H1 (cell line): Measurements from ENCODE around the gene TSPOAP1. TPM values are rescaled to one million over a fixed set of nuclear protein-coding genes. Genes with fewer than 3 reads are reported as not detected.

ENCODE experiments used
- CTCF ChIA-PET: fragments of 300-600 bp; sonication (Branson Sonifier 250); formaldehyde crosslinking; loops from one replicate; lab custom pipeline; 2021; ENCODE audit not compliant: partially characterized antibody; lab: Charles Lee
- POLR2A ChIA-PET: fragments of 300-600 bp; sonication (Branson Sonifier 250); formaldehyde crosslinking; loops from one replicate; lab custom pipeline; 2021; ENCODE audit warnings: inconsistent platforms; ENCODE audit not compliant: partially characterized antibody; lab: Charles Lee
- DNase-seq, 2 experiments: peaks; one replicate each; pipeline versions ENCODE4 v3.0.0 to v3.0.0-alpha.2; 2010 to 2022; ENCODE audit warnings: low spot score in 2 of 2, low read depth in 1 of 2, mixed read lengths in 1 of 2
- FAIRE-seq: peaks from 2 replicates; lab custom pipeline; 2011; peaks lifted over from hg19 to GRCh38; lab: Jason Lieb, UNC
- H2AFZ ChIP-seq: 2 replicates; pipeline ENCODE4 v1.8.1; 2012; ENCODE audit warnings: low read length, inconsistent platforms
- H2AK5ac ChIP-seq: 2 replicates; pipeline ENCODE4 v1.6.1; 2013; ENCODE audit warnings: low read depth, low read length
- H2BK120ac ChIP-seq: replicated peaks from 2 replicates; pipeline ENCODE3; 2013; ENCODE audit warnings: low read depth, low read length, inconsistent platforms
- H2BK12ac ChIP-seq: 2 replicates; pipeline ENCODE4 v1.6.1; 2013; ENCODE audit warnings: low read depth, low read length
- H2BK15ac ChIP-seq: 2 replicates; pipeline ENCODE4 v1.6.1; 2013; ENCODE audit warnings: low read length
- H2BK20ac ChIP-seq: 2 replicates; pipeline ENCODE4 v1.6.1; 2013; ENCODE audit warnings: low read length
- H2BK5ac ChIP-seq: 2 replicates; pipeline ENCODE4 v1.6.1; 2013; ENCODE audit warnings: low read depth, low read length
- H3K14ac ChIP-seq: 2 replicates; pipeline ENCODE4 v1.6.1; 2013; ENCODE audit warnings: inconsistent platforms; ENCODE audit not compliant: insufficient read length
- H3K18ac ChIP-seq: 2 replicates; pipeline ENCODE4 v1.6.1; 2013; ENCODE audit warnings: low read length; ENCODE audit errors: extremely low read depth
- H3K23ac ChIP-seq: 2 replicates; pipeline ENCODE4 v1.6.1; 2013; ENCODE audit warnings: inconsistent platforms; ENCODE audit not compliant: insufficient read length
- H3K23me2 ChIP-seq: 2 replicates; pipeline ENCODE4 v1.6.1; 2013; ENCODE audit warnings: low read depth, low read length
- H3K27ac ChIP-seq: 2 replicates; pipeline ENCODE4 v1.6.1; 2011; ENCODE audit warnings: low read depth, low read length, inconsistent platforms
- H3K27me3 ChIP-seq, 4 experiments: replicated peaks in 1 of 4; 1 replicate in 1 of 4; 2 replicates in 3 of 4; pipeline versions ENCODE4 v1.6.1 to v1.8.1; 2011 to 2013; ENCODE audit warnings: low read length in 3 of 4, mild to moderate bottlenecking in 3 of 4, inconsistent platforms in 2 of 4, mixed read lengths in 2 of 4, moderate library complexity in 1 of 4; ENCODE audit not compliant: control insufficient read depth in 3 of 4, insufficient read depth in 3 of 4; ENCODE audit errors: extremely low read depth in 1 of 4
- H3K36me3 ChIP-seq, 4 experiments: 2 replicates each; pipeline versions ENCODE4 v1.6.1 to v1.8.1; 2011 to 2013; ENCODE audit warnings: mild to moderate bottlenecking in 4 of 4, low read length in 3 of 4, moderate library complexity in 2 of 4, control low read depth in 1 of 4, inconsistent platforms in 1 of 4; ENCODE audit not compliant: insufficient read depth in 4 of 4, control insufficient read depth in 2 of 4
- H3K4ac ChIP-seq: replicated peaks from 2 replicates; pipeline ENCODE3; 2013; ENCODE audit warnings: low read length, low read depth, mixed read lengths, inconsistent platforms; ENCODE audit not compliant: insufficient read length
- H3K4me1 ChIP-seq, 4 experiments: replicated peaks in 1 of 4; 1 replicate in 1 of 4; 2 replicates in 3 of 4; pipeline versions ENCODE4 v1.6.1 to v1.8.1; 2011 to 2013; ENCODE audit warnings: low read length in 3 of 4, inconsistent platforms in 2 of 4, mixed read lengths in 1 of 4; ENCODE audit not compliant: insufficient read depth in 4 of 4, control insufficient read depth in 3 of 4
- H3K4me2 ChIP-seq, 2 experiments: 2 replicates each; pipeline versions ENCODE4 v1.6.1 to v1.8.1; 2011 to 2013; ENCODE audit warnings: low read depth in 2 of 2, low read length in 2 of 2, control low read depth in 1 of 2, inconsistent platforms in 1 of 2, mild to moderate bottlenecking in 1 of 2; ENCODE audit not compliant: insufficient read depth in 1 of 2
- H3K4me3 ChIP-seq, 4 experiments: fragments of 200-600, 300-600 bp in 1 of 4; sonication (generic), shearing (Covaris generic), sonication (Bioruptor Twin) in 1 of 4; 2 replicates each; pipeline versions ENCODE4 v1.5.1 to v1.8.1; 2011 to 2016; ENCODE audit warnings: low read length in 4 of 4, low read depth in 3 of 4, control low read depth in 2 of 4, inconsistent platforms in 2 of 4, mild to moderate bottlenecking in 2 of 4, mixed read lengths in 1 of 4, moderate library complexity in 1 of 4; ENCODE audit not compliant: insufficient read depth in 2 of 4; ENCODE audit errors: extremely low read depth in 1 of 4
- H3K56ac ChIP-seq: replicated peaks from 2 replicates; pipeline ENCODE3; 2013; ENCODE audit warnings: low read depth, mild to moderate bottlenecking, mixed read lengths, low read length, inconsistent platforms; ENCODE audit not compliant: insufficient read length
- H3K79me1 ChIP-seq: 2 replicates; pipeline ENCODE4 v1.6.1; 2013; ENCODE audit warnings: low read depth, low read length, control low read depth
- H3K79me2 ChIP-seq, 2 experiments: 2 replicates each; pipeline versions ENCODE4 v1.6.1 to v1.8.1; 2012 to 2013; ENCODE audit warnings: low read length in 2 of 2, mild to moderate bottlenecking in 2 of 2, inconsistent platforms in 1 of 2; ENCODE audit not compliant: insufficient read depth in 2 of 2, control insufficient read depth in 1 of 2
- H3K9ac ChIP-seq, 4 experiments: replicated peaks in 1 of 4; 1 replicate in 1 of 4; 2 replicates in 3 of 4; pipeline versions ENCODE4 v1.6.1 to v1.8.1; 2011 to 2013; ENCODE audit warnings: low read depth in 3 of 4, low read length in 3 of 4, control low read depth in 2 of 4, mild to moderate bottlenecking in 2 of 4, moderate library complexity in 2 of 4, inconsistent platforms in 1 of 4; ENCODE audit errors: extremely low read depth in 1 of 4
- H3K9me3 ChIP-seq, 2 experiments: 2 replicates each; pipeline versions ENCODE4 v1.6.1 to v1.8.1; 2012 to 2013; ENCODE audit warnings: mild to moderate bottlenecking in 2 of 2, moderate library complexity in 2 of 2, control low read depth in 1 of 2, inconsistent platforms in 1 of 2, low read depth in 1 of 2, low read length in 1 of 2, mixed read lengths in 1 of 2; ENCODE audit not compliant: insufficient read depth in 2 of 2
- H4K20me1 ChIP-seq, 2 experiments: replicated peaks in 1 of 2; 2 replicates each; pipeline versions ENCODE3 to v1.8.1; 2011 to 2013; ENCODE audit warnings: inconsistent platforms in 2 of 2, low read length in 2 of 2, mild to moderate bottlenecking in 1 of 2; ENCODE audit not compliant: insufficient read depth in 2 of 2, control insufficient read depth in 1 of 2
- H4K5ac ChIP-seq: 2 replicates; pipeline ENCODE4 v1.6.1; 2013; ENCODE audit warnings: low read length, low read depth, mixed read lengths, inconsistent platforms; ENCODE audit not compliant: insufficient read length
- H4K8ac ChIP-seq: 2 replicates; pipeline ENCODE4 v1.8.0; 2013; ENCODE audit warnings: mild to moderate bottlenecking, moderate library complexity, low read length, inconsistent platforms; ENCODE audit not compliant: insufficient read depth; ENCODE audit errors: extremely low read depth
- H4K91ac ChIP-seq: replicated peaks from 2 replicates; pipeline ENCODE3; 2013; ENCODE audit warnings: low read length, mixed read lengths, inconsistent platforms; ENCODE audit not compliant: insufficient read length
- CREB1 ChIP-seq: IDR thresholded peaks from 2 replicates; pipeline ENCODE4 v1.6.1; 2012; ENCODE audit warnings: inconsistent platforms
- CTCF ChIP-seq, 3 experiments: IDR thresholded peaks; 1 replicate in 2 of 3; 2 replicates in 1 of 3; pipeline versions ENCODE4 v1.5.1 to v1.6.1; 2011; ENCODE audit warnings: low read length in 3 of 3, mild to moderate bottlenecking in 3 of 3, inconsistent platforms in 2 of 3, low read depth in 1 of 3, moderate library complexity in 1 of 3; ENCODE audit not compliant: insufficient read depth in 1 of 3; ENCODE audit errors: control extremely low read depth in 1 of 3
- HDAC6 ChIP-seq: IDR thresholded peaks from one replicate; pipeline ENCODE4 v1.7.1; 2012; ENCODE audit warnings: low read depth, mild to moderate bottlenecking, inconsistent platforms, low read length, moderate library complexity
- KDM1A ChIP-seq: fragments of 200-600, 300-600 bp; sonication (generic); IDR thresholded peaks from 2 replicates; pipeline ENCODE4 v1.7.1; 2016; ENCODE audit warnings: mild to moderate bottlenecking, low read length, borderline replicate concordance
- KDM5A ChIP-seq: fragments of 200-600 bp; IDR thresholded peaks from 2 replicates; pipeline ENCODE4 v1.7.1; 2012; ENCODE audit warnings: mild to moderate bottlenecking, low read length, inconsistent platforms, mixed read lengths
- MAFK ChIP-seq: IDR thresholded peaks from 2 replicates; pipeline ENCODE4 v1.6.1; 2012; ENCODE audit warnings: low read depth, mild to moderate bottlenecking, improper control_type of control experiment, low read length
- PHF8 ChIP-seq: fragments of 200-600 bp; sonication (generic); conservative IDR thresholded peaks from 2 replicates; pipeline ENCODE4 v1.7.1; 2012; ENCODE audit warnings: low read depth, mild to moderate bottlenecking, inconsistent platforms, low read length, moderate library complexity
- SUZ12 ChIP-seq: fragments of 200-600 bp; sonication (generic); IDR thresholded peaks from 2 replicates; pipeline ENCODE4 v1.6.1; 2012; ENCODE audit warnings: mild to moderate bottlenecking, inconsistent platforms, low read length, moderate library complexity, mixed read lengths
- WGBS, 2 experiments: shearing (Covaris generic) in 1 of 2; methylation state at CpG; one replicate each; pipeline versions ENCODE4 v1.1.6 to v1.1.7; 2013 to 2015; ENCODE audit warnings: low lambda C conversion rate in 2 of 2, mixed read lengths in 2 of 2, inconsistent platforms in 1 of 2, low coverage in 1 of 2, missing lambda C conversion rate in 1 of 2; ENCODE audit not compliant: insufficient replicate concordance in 2 of 2, insufficient coverage in 1 of 2, insufficient read length in 1 of 2; ENCODE audit errors: extremely low coverage in 1 of 2, missing lambda C conversion rate in 1 of 2; 5-methylcytosine and 5-hydroxymethylcytosine counted together
- polyA plus RNA-seq, 7 experiments: library from polyadenylated mRNA; depleted of rRNA in 3 of 7; stranded (reverse) in 5 of 7; unstranded in 2 of 7; fragments of >200 nt in 5 of 7; fragments of 200-250 nt in 2 of 7; gene quantifications; 1 replicate in 5 of 7; 2 replicates in 1 of 7; 4 replicates in 1 of 7; pipeline versions ENCODE4 v1.2.1 to v1.2.3, GENCODE V29; 2011 to 2013; ENCODE audit warnings: missing spikeins in 2 of 7, mixed read lengths in 2 of 7
- total RNA-seq: library from RNA; stranded (reverse); fragmentation: NEBNext Ultra II Directional; extraction: Animal tissue kit (Norgen Biotek cat#: 25700); gene quantifications from 2 replicates; pipeline ENCODE4 v1.2.1, GENCODE V29; 2021

The TSPOAP1 gene
- total and polyA plus RNA-seq, 2 of the 8 experiments (the other 6 are each of a cell fraction or from before 2014, with no cell fraction given) = 7.6 to 9.2 TPM

- Histone ChIP-seq H2AK5ac (no peak overlapping the region), H3K27ac (no peak overlapping the region), H2BK5ac (no peak overlapping the region), H3K18ac (no peak overlapping the region), H4K20me1 (no peaks in the 10 kb centered on the region), H3K4me2 (no peak overlapping the region), H4K5ac (no peak overlapping the region), H2BK12ac (no peak overlapping the region), H3K4ac (no peak overlapping the region), H3K14ac (no peak overlapping the region), H3K56ac (no peak overlapping the region), H3K9me3 (no peaks in the 10 kb centered on the region), H3K79me2 (no peaks in the 10 kb centered on the region), H2AFZ (no peak overlapping the region), H4K8ac (no peak overlapping the region; the same call in 1 of the 2 replicates), H3K27me3 (no peaks in the 10 kb centered on the region; a peak in 1 of 7 replicates), H3K23ac (no peak overlapping the region), H3K79me1 (no peaks in the 10 kb centered on the region), H2BK15ac (no peak overlapping the region), H2BK20ac (no peak overlapping the region), H3K23me2 (no peaks in the 10 kb centered on the region), H4K91ac (no peak overlapping the region), H3K4me1 (no peaks in the 10 kb centered on the region), H3K4me3 (no peak overlapping the region), H2BK120ac (no peak overlapping the region), H3K9ac (no peak overlapping the region), H3K36me3 (no peaks in the 10 kb centered on the region)
- FAIRE-seq (no peak), DNase-seq (peak in 1 of 2 experiments; percentile 33)
- POLR2A ChIA-PET = interaction anchor here (0.6 kb wide), 1 partner anchor 14 kb away, joined by 3 read pairs; no protein-coding TSS in a partner anchor
- WGBS, 2 experiments = 87% methylated on average over 22 of the region's 22 CpGs; no CpG with 5 or more reads in 1 of the 2 experiments
- CTCF ChIA-PET = interaction anchor here (0.7 to 2.6 kb wide), 9 partner anchors 8 to 68 kb away, joined by 3 to 8 read pairs (median 4); partner anchors contain the start of gene MPO
- TF ChIP-seq CTCF (IDR thresholded peaks at IDR 0.05; ENCODE audit: control extremely low read depth in 1 of 3, insufficient read depth in 1 of 3, low read depth in 1 of 3, low read length in 3 of 3) (no peak), MAFK (no peak), KDM1A (no peak), SUZ12 (no peak), CREB1 (no peak), HDAC6 (no peak), PHF8 (no peak), KDM5A (no peak)
Observed at GRCh38 chr17:58267347-58268324, 61.0 kb downstream of the TSPOAP1 start.
